ENCODE results near the gene EP400.

- TF ChIP-seq POLR2A (IDR thresholded peaks at IDR 0.05; ENCODE audit: control extremely low read depth in 1 of 2, low read depth in 2 of 2, low read length in 2 of 2) (no peak), CEBPB (IDR thresholded peaks at IDR 0.05; ENCODE audit: low read depth, low read length) (no peak)
Observed at GRCh38 chr12:132006056-132006680, 56.4 kb downstream of the EP400 start.

All from H1 (cell line).